NCI-H146 (cell line): ENCODE data around the gene CRLF2.
"Not testable (repeated sequence)": the region's sequence is repeated elsewhere in the genome, so short reads cannot be mapped to it uniquely, and the experiment has no call there.

ENCODE experiments used
- DNase-seq: peaks from one replicate; lab custom pipeline; 2025; lab: John Stamatoyannopoulos, UW

Gene CRLF2, protein sequence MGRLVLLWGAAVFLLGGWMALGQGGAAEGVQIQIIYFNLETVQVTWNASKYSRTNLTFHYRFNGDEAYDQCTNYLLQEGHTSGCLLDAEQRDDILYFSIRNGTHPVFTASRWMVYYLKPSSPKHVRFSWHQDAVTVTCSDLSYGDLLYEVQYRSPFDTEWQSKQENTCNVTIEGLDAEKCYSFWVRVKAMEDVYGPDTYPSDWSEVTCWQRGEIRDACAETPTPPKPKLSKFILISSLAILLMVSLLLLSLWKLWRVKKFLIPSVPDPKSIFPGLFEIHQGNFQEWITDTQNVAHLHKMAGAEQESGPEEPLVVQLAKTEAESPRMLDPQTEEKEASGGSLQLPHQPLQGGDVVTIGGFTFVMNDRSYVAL

DNA sequence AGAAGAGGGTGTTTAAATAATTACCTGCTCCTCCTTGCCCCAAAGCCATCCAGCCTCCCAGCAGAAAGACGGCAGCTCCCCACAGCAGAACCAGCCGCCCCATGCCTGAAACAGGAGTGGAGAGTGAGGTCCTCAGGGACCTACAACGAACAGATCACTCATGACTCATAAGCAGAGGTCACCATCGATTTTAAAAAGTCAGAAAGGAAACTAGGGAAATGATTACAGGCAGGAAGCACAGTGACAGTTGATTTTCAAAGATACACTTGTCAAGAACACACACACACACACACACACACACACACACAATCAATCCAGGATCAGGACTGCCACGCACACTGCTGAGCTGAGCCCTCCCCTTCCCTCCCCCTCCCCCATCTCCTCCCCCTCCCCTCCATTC lies at the start of gene CRLF2:
Gene CRLF2 (minus strand): TSS at position 118 of the 400 bp plus-strand sequence. CDS start 15 bp downstream, at position 103.
- DNase-seq = no peak

DNA sequence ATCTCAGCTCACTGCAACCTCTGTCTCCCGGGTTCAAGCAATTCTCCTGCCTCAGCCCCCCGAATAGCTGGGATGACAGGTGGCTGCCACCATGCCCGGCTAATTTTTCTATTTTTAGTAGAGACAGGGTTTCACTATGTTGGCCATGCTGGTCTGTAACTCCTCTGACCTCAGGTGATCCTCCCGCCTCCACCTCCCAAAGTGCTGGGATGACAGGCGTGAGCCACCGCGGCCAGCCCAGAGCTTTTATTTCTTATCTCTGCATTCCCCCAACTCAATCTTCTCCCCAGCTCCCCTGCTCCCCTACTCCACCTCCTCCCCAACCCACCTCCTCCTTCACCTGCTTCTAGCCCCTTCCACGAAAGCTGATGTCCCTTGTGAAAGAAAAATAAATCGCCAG lies 49.3 kb upstream of the CRLF2 start:
- DNase-seq = not testable (repeated sequence)

DNA sequence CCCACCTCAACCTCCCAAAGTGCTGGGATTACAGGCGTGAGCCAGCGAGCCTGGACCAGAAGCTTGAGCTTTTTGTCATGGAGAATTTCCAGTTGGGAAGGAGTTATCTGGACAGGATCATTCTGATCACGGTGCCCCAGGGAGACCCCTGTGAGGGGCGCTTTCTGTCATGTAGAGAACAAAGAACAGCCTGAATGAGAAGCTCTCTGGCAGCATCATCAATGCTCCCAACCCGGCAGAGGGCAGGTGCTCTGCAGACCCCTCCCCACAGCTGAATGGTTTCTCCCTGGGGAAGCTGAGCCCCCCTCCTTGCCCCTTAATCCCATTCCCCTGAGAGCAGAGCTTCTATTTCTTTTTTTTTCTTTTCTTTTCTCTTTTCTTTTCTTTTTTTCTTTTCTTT lies 48.8 kb upstream of the CRLF2 start:
- no peak for DNase-seq

DNA sequence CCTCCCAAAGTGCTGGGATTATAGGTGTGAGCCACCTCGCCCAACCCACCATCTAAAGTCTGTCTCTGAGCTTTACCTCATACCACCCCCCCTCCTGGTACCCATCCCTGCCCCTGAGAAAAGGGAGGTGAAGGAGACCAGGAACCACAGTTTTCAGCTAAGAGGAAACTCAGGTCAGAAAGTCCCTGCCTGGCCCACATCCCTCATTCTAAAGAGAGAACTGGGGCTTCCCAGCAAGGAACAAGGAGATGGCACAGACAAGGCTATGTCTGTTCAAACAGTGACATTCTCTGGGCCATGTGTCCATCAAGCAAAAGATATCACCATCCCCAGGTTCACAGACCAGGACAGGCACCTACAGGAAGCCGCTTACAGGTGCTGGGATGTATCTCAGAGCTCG lies 40.4 kb upstream of the CRLF2 start:
- DNase-seq = no peak

DNA sequence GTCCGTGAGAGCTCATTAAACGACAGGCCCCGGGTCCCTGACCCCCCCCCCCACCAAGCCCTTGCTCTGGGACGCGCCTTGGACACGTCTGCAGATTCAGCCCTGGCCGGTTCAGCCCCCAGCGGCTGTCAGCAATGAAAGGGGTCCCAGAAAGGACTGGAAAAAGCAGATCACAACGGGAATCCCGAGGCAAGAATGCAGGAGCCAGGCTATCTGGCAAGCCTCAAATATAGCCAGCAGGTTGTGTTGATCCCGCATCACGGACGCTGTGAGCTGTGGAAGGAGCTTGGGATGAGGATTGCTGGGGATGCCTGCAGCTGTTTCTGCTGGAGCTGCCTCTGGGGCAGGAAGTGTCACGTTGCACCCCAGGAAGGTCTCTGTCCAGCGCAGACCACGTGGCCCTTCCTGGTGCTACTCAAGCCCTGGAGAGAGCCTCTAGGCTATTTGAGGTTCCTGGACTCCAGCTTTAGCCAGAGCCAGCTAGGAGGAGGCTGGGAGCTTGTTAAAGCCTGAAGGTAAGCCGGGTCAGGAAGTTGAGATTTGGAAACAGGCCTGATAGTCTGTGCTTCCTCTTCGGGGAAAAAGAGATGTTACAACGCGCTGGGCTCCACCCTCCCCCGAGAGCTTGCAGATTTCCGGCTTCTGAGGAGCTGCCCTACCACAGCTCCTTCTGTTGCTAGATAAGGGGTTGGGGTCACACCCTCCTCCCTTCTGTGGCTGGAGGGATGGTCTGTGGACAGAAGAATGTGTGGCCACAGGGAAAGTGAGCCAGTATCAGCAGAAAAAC lies 36.8 kb upstream of the CRLF2 start:
- DNase-seq = no peak

DNA sequence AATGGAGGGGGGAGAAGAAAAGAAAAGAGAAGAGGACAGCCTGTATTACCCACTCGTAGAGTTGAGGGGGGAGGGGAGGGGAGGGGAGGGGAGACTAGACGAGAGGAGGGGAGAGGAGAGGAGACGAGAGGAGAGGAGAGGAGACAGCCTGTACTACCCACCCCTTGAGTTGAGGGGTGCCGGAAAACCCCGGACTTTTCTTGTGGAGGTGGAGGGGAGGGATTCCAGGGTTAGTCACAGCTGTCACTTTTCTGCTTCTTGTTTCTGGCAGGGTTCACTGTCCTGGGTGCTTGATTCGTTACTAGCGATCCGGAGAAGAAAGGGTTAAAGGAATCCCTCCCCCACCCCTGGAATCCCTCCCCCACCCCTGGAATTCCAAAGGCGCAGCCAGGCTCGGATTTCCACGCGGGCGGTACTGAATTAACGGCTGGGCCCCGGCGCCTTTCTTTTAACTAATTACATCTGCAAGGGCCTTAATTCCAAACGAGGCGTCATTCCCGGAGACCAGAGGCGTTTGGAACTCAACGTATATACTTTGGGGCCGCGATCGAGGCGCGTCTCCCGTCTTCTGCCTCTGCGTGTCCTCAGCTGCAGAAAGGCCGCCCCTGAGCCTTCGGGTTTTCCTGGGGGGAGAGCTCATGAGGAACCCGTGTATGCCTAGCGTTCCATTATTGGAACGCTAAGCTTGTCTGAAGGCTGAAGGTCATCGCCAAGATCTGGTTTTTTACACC lies 36.0 kb upstream of the CRLF2 start:
- no peak for DNase-seq

DNA sequence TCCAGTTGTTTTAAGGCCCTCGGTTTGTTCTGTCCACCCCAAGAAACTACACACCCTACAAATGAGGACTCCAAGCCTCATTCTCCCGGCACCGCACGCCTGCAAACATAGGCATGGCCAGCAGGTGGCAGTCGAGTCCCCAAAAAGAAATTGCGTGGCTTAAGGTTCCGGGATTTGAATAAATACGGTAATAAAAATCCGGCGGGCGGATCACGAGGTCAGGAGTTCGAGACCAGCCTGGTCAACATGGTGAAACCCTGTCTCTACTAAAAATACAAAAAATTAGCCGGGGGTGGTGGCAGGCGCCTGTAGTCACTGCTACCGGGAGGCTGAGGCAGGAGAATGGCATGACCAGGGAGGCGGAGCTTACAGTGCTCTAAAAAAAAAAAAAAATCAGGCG lies 34.4 kb upstream of the CRLF2 start:
- DNase-seq = peak; percentile 7

DNA sequence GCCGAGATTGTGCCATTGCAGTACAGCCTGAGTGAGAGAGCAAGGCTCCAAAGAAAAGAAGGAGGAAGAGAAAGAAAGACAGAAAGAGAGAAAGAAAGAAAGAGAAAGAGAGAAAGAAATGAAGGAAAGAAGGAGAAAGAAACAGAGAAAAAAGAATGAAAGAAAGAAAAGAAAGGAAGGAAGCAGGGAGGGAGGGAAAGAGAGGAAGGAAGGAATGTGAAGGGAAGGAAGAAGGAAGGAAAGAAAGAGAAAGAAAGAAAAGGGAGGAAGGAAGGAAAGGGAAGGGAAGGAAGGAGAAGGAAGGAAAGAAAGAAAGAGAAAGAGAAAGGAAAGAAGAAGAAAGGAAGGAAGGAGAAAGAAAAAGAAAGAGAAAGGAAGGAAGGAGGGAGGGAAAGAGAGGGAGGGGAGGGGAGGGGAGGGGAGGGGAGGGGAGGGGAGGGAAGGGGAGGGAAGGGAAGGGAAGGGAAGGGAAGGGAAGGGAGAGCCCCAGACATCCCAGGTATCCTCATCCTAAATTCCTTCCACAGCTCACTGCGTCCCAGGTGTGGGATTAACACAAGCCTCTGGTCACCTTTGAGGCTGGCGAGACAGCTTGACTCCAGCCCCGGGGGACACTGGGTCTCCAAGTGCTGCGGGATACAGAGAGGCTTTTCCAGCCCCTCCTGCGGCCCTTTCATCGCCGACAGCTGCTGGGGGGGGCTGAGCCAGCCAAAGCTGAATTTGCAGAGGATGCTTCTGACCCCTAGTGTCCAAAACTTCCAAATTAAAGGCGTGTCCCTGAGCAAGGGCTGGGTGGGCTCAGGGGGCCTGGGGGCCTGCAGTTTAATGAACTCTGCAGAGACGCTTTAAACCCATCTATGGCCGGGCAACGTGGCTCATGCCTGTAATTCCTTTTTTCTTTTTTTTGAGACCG lies 32.0 kb upstream of the CRLF2 start:
- DNase-seq = no peak

DNA sequence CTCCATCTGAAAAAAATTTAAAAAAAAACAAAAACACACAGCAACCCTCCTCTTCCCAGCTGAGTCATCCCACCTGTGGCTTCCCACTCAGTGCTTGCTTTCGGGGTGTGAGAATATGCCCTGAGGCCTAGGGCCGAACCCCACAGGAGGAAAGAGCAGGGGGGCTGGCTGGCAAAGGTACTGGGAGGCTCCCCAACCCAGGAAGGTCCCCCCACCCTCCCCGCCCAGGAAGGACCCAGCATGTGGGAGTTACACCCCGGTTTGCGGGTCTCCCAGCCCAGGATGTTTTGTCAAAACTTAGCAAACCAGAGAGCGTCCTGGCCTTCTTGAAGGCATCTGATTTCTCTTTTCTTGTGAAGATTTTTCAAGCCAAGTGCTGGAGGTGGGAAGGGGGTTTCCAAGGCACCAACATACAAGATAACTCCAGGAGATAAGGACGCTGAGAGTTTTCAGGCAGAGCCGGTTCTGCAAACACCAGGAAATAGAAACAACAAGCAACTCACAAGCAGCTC lies 30.5 kb upstream of the CRLF2 start:
- no peak for DNase-seq

DNA sequence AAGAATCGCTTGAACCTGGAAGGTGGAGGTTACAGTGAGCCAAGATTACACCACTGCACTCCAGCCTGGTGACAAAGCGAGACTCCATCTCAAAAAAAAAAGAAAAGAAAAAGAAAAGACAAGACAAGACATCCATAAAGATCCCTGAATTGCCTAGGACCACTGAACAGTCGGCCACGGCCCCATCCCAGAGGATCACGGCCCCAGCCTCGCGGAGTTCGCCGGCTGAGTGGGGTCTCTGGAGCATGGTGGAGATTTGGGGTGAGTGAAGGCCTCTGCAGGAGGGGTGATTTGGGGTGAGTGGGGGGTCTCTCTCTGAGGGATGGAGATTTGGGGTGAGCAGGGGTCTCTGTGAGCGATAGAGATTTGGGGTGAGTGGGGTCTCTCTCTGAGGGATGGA lies 28.1 kb upstream of the CRLF2 start:
- DNase-seq = not testable (repeated sequence)

DNA sequence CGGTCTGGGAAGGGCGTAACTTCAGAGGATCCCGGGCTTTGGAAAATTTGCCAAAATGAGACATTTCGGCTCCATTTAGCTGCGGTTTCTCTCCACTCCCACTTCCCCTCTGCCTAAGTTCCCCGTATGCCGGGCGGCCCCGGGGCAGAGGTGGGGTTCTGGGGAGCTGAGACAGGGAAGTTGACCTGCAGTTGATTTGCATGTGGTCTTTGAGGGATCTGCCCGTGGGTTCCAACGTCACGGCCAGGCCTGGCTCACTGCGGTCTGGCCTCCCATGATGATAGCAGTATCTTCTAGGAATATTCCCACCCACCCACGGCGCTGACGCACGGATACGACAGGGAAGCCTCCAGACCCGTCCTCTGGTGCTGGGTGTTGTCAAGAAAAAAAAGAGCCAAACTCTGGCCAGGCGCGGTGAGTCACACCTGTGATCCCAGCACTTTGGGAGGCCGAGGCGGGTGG lies 27.3 kb upstream of the CRLF2 start:
- no peak for DNase-seq

DNA sequence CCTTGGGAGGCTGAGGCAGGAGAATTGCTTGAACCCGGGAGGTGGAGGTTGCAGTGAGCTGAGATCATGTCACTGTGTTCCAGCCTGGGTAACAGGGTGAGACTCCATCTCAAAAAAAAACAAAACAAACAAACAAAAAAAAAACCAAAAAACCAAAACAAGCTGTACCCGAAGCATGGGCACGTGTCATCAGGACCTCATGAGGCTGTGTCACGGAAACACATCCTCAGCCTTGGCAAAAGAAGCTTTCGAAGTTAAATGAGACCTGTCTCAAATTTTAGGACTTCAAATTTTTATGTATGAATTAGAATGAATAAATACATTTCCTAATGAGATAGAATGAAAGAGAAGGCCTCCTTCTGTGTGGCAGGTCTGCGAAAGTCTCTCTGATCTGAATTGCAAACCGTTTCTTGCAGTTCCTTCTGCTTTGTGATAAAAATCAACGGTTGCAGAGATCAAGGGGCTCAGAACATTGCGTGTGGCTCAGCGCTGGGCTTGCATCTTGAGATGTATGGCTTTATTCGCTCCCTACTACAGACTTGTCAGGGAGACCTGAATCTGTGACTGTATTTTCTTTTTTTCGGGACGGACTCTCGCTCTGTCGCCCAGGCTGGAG lies 19.5 kb upstream of the CRLF2 start:
- DNase-seq = no peak

DNA sequence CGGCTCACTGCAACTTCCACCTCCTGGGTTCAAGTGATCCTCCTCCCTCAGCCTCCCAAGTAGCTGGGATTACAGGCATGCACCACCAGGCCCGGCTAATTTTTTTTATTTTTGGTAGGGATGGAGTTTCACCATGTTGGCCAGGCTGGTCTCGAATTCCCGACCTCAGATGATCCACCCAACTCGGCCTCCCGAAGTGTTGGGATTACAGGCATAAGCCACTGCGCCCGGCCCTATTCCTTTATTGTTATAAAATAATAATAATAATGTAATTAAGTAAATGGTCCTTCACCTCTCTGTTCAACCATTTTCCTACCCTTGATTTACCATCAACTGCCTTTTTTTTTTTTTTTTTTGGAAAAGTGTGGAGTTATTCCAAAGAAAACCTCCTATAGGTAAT lies 15.7 kb upstream of the CRLF2 start:
- DNase-seq = not testable (repeated sequence)

DNA sequence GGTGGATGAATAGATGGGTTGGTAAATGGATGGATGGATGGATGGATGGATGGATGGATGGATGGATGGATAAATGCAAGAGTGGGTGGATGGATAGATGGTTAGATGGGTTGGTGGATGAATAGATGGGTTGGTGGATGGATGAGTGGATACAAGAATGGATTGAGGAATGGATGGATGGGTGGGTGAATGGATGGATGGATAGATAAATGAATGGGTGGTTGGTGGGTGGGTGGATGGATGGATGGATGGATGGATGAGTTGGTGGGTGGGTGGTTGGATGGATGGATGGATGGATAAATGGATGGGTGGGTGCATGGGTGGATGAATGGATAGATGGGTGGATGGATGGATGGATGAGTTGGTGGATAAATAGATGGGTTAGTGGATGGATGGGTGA lies 13.8 kb upstream of the CRLF2 start:
- no peak for DNase-seq

DNA sequence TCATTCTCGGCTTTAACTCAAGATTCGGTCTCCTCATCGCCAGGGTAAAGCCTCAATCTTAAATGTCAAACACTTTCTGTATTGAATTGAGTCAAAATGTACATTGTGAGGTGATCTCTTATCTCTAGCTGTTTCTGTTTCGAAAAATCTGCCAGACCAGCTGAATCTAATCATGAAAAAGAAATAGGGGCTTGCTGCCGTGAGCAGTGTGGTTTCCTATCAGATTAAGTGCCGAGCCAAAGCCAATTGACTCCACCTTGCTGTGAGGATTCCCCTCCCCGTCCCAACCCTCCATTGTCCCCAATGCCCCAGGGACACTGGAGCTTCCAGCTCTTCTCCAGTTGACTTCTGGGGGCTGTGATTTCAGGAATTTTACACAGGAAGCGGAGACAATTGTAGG lies 12.5 kb upstream of the CRLF2 start:
- no peak for DNase-seq

DNA sequence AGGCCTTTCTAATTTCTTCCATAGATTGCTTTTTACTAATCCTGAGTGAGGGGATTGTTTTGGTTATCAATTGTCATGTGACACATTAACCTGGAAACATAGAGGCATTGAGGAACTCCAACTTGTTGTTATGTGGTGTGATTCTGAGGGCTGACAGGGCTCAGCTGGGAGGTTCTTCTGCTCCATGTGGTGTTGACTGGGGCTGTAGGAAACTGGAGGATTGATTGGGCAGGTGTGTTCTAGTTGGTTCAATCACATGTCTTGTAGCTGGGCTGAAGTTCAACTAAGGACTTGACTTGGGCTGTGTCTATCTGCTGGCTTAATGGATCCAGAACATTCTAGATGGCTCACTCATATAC lies 10.8 kb upstream of the CRLF2 start:
- DNase-seq = no peak

DNA sequence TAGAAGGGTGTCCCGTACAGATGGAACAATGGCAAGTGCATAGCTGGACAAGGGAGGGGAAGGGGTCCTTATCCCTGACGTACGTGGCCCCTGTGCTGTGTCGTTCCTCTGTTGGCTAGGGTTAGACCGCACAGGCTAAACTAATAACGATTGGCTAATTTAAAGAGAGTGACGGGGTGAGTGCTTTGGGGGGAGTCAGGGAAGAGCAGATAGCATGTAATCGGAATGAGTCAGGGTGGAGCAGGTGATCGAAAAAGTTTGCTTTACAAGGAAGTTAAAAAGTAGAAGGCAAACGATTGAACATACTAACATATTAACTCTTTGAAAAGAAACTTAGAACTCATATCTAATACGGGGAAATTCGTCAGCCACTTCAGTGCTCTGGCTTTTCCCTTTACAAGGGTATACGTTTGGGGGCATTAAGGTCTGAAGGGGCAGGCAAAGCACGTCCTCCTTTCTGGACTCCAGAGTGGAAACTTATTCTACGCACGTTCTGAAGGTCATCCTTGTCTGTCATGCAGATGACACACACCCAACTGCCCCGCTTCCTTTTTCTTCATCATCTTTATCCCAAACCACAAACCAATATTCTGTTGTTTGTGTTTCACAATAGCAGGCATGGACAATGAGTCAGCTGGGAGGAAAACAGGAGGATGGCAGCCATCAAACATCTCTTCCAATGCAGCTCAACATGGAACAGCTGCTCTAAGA lies 10.2 kb upstream of the CRLF2 start:
- DNase-seq = no peak

DNA sequence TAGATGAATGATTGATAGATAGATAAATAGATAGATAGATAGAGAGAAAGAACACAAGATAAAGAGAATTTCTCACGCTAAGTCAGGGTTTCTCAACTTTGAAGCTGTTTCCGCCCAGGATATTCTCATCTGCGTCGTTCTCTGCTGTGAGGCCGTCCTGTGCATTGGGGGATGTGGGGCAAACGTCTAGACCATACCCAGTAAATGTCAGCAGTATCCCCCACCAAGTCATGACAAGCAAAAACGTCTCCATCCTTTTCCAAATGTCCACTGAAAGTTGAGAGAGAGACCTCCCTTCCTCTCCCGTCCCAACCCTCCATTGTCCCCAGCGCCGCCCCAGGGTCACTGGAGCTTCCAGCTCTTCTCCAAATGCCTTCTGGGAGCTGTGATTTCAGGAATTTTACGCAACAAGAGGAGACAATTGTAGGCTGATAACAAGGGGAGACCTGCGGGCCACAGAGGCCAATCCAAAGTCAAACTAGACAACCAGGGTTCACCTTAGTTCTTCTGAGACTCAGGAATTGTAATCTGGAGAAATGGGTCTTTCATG lies 8.9 kb upstream of the CRLF2 start:
- DNase-seq = no peak

DNA sequence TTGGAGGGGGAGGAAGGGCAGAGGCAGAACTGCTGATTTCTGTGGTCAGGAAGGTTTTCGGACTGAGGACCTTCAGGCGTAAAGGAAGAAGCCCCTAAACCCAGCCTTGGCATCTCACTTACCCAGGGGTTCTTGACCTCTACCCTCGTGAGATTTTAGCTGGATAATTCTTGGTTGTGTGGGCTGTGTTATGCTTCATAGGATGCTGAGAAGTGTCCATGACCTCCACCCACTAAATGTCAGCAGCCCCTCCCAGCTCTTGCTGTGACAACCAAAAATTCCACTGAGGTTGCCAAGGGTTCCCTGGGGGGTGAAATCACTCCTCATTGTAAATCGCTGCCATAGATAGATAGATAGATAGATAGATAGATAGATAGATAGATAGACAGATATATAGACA lies 5.8 kb upstream of the CRLF2 start:
- DNase-seq = no peak
